Measurements from ENCODE around the gene CDK5RAP2. TPM values are rescaled to one million over a fixed set of nuclear protein-coding genes. Genes with fewer than 3 reads are reported as not detected.
A peak's percentile ranks its signal among the peaks of the same experiment; 100 is the strongest.
"Not testable (repeated sequence)": the region's sequence is repeated elsewhere in the genome, so short reads cannot be mapped to it uniquely, and the experiment has no call there.

Gene CDK5RAP2
- total and polyA plus RNA-seq, 8 donors = 14.8 to 37.1 (median 21.7) TPM

- no peak for ATAC-seq
- no peaks in the 10 kb centered on the region for H3K36me3 ChIP-seq
- WGBS, 2 donors = 95 to 98% methylated on average over 5 of the region's 5 CpGs
Observed at GRCh38 chr9:120500733-120501132, 79.2 kb downstream of the CDK5RAP2 start.

GRCh38 chr9:120497865-120498264 is 82.1 kb downstream of the CDK5RAP2 start:
- 76 to 83% methylated on average over 5 of the region's 5 CpGs for WGBS, 2 donors
- intact Hi-C loops (cut with DNase I) = not testable (repeated sequence)

More at GRCh38 chr9:120500733-120501132, 79.2 kb downstream of the CDK5RAP2 start:
- Histone ChIP-seq H3K4me3 (no peak overlapping the region), H3K27ac (no peak overlapping the region), H3K27me3 (no peaks in the 10 kb centered on the region), H3K9me3 (no peaks in the 10 kb centered on the region), H3K4me1 (no peaks in the 10 kb centered on the region)
- intact Hi-C loops (cut with DNase I) = no loop called here
- no peak for FAIRE-seq
- no peak for TF ChIP-seq CTCF (IDR thresholded peaks at IDR 0.05)
- no peak for DNase-seq

GRCh38 chr9:120496438-120496837 is 83.5 kb downstream of the CDK5RAP2 start:
- H3K36me3 ChIP-seq; ATAC-seq; H3K27ac ChIP-seq; H3K9me3 ChIP-seq; H3K4me3 ChIP-seq; intact Hi-C loops (cut with DNase I); H3K27me3 ChIP-seq; H3K4me1 ChIP-seq; FAIRE-seq: not testable (repeated sequence)
- DNase-seq = peak in 1 of 6 donors; percentile 18
- WGBS, 2 donors = 98 to 100% methylated on average over 2 to 10 of the region's 37 CpGs

More at GRCh38 chr9:120497865-120498264, 82.1 kb downstream of the CDK5RAP2 start:
- not testable (repeated sequence) for H3K4me1 ChIP-seq, H3K27me3 ChIP-seq, FAIRE-seq, H3K27ac ChIP-seq, H3K4me3 ChIP-seq, DNase-seq, ATAC-seq, H3K9me3 ChIP-seq, H3K36me3 ChIP-seq

- no peak for FAIRE-seq
Observed at GRCh38 chr9:120490888-120491595, 88.9 kb downstream of the CDK5RAP2 start.

GRCh38 chr9:120486835-120487234 is 93.1 kb downstream of the CDK5RAP2 start:
- no peak for FAIRE-seq
- 94% methylated on average over 6 of the region's 6 CpGs for WGBS, 2 donors
- no peak for ATAC-seq
- intact Hi-C loops (cut with DNase I) = no loop called here
- Histone ChIP-seq H3K9me3 (no peaks in the 10 kb centered on the region), H3K36me3 (peaks cover 0 to 4% (median 3%) of the 10 kb centered on the region in 3 donors), H3K27me3 (no peaks in the 10 kb centered on the region), H3K4me3 (no peak overlapping the region), H3K4me1 (peaks cover 0 to 10% (median 3%) of the 10 kb centered on the region in 3 donors), H3K27ac (peak overlapping the region in 1 of 4 donors; percentile 39)
- TF ChIP-seq CTCF (IDR thresholded peaks at IDR 0.05) = no peak
- no peak for DNase-seq

More at GRCh38 chr9:120490888-120491595, 88.9 kb downstream of the CDK5RAP2 start:
- DNase-seq (no peak), ATAC-seq (peak in 3 of 4 donors; percentile 32 to 83 (median 79))
- whole genome bisulfite sequencing, 2 donors = 70 to 72% methylated on average over 5 of the region's 5 CpGs
- intact Hi-C loops (cut with DNase I) = no loop called here
- H3K4me3 ChIP-seq = no peak overlapping the region
- H3K36me3 ChIP-seq = peaks cover 0 to 4% (median 0%) of the 10 kb centered on the region in 3 donors
- H3K27ac ChIP-seq = peak overlapping the region in 2 of 4 donors; percentile 13 to 27
- H3K9me3 ChIP-seq = no peaks in the 10 kb centered on the region
- no peaks in the 10 kb centered on the region for H3K27me3 ChIP-seq
- peaks cover 0 to 10% (median 3%) of the 10 kb centered on the region in 3 donors for H3K4me1 ChIP-seq
- no peak for TF ChIP-seq CTCF (IDR thresholded peaks at IDR 0.05)

GRCh38 chr9:120486347-120486746 is 93.6 kb downstream of the CDK5RAP2 start:
- 52 to 56% methylated on average over 4 of the region's 4 CpGs for WGBS, 2 donors
- FAIRE-seq (no peak), ATAC-seq (peak; percentile 48 to 81 (median 72)), DNase-seq (no peak)
- H3K36me3 ChIP-seq = peaks cover 0 to 4% (median 3%) of the 10 kb centered on the region in 3 donors
- intact Hi-C loops (cut with DNase I) = no loop called here
- H3K4me1 ChIP-seq = peaks cover 0 to 6% (median 5%) of the 10 kb centered on the region in 3 donors
- H3K9me3 ChIP-seq = no peaks in the 10 kb centered on the region
- H3K27me3 ChIP-seq = no peaks in the 10 kb centered on the region
- H3K27ac ChIP-seq = peak overlapping the region in 1 of 4 donors; percentile 39
- no peak overlapping the region for H3K4me3 ChIP-seq
- no peak for TF ChIP-seq CTCF (IDR thresholded peaks at IDR 0.05)
